ENCODE measurements around the gene VIT.

VIT gene

DNA sequence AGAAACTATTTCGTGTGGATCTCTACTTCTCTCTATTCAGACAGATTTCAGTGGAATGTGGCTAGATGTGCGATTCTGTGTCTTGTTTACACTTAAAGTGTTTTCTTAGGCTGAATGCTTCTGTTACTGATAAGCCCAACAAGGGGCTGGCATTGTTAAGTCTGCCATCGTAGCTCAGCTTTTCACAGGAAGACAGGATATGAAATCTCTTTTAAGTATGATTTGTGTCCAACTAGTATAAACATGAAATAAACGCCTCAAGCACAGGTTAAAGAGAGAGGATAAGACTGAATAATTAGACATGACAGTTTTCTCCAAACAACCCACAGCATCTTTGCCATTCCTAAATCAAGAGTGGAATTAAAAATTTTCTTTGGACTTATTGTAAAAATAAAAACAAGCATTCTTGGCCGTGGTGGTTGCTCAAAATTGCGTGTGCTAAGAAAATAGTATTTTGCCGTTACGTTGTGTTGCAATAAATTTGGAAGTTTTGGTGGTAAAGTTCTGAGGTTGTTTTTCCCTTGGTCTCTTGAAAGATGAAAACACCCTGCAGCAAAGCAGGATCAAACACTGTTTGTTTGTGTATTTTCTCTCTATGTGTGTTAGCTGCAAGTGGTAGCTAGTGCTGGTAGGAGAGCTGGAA is 1.0 kb downstream of the VIT start:
- Histone ChIP-seq H3K9ac (ENCODE audit: low read length) (no peak overlapping the region), H3K9me2 (replicated peaks; ENCODE audit: insufficient read depth, low read length) (no peaks in the 10 kb centered on the region), H2AFZ (ENCODE audit: low read depth, low read length, severe bottlenecking) (no peak overlapping the region), H3K79me2 (ENCODE audit: insufficient read depth, low read length) (no peaks in the 10 kb centered on the region), H3K4me3 (ENCODE audit: insufficient read depth, low read length, poor library complexity, severe bottlenecking) (no peak overlapping the region), H3K9me3 (ENCODE audit: insufficient read depth, low read length) (no peaks in the 10 kb centered on the region), H3K4me2 (ENCODE audit: low read depth, low read length, poor library complexity, severe bottlenecking) (no peak overlapping the region), H3K27ac (ENCODE audit: low read depth, low read length) (no peak overlapping the region), H3F3A (ENCODE audit: insufficient read depth) (no peaks in the 10 kb centered on the region), H3K36me3 (ENCODE audit: low read length) (no peaks in the 10 kb centered on the region), H4K20me1 (ENCODE audit: low read depth, low read length) (no peaks in the 10 kb centered on the region), H3K27me3 (ENCODE audit: low read length) (no peaks in the 10 kb centered on the region)
- TF ChIP-seq, protein P1, sequence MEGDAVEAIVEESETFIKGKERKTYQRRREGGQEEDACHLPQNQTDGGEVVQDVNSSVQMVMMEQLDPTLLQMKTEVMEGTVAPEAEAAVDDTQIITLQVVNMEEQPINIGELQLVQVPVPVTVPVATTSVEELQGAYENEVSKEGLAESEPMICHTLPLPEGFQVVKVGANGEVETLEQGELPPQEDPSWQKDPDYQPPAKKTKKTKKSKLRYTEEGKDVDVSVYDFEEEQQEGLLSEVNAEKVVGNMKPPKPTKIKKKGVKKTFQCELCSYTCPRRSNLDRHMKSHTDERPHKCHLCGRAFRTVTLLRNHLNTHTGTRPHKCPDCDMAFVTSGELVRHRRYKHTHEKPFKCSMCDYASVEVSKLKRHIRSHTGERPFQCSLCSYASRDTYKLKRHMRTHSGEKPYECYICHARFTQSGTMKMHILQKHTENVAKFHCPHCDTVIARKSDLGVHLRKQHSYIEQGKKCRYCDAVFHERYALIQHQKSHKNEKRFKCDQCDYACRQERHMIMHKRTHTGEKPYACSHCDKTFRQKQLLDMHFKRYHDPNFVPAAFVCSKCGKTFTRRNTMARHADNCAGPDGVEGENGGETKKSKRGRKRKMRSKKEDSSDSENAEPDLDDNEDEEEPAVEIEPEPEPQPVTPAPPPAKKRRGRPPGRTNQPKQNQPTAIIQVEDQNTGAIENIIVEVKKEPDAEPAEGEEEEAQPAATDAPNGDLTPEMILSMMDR (IDR thresholded peaks at IDR 0.05; ENCODE audit: insufficient read depth, low read length, poor library complexity, severe bottlenecking) = no peak
- TF ChIP-seq EZH2phosphoT487 (conservative IDR thresholded peaks at IDR 0.05; ENCODE audit: low read length) = no peak

DNA sequence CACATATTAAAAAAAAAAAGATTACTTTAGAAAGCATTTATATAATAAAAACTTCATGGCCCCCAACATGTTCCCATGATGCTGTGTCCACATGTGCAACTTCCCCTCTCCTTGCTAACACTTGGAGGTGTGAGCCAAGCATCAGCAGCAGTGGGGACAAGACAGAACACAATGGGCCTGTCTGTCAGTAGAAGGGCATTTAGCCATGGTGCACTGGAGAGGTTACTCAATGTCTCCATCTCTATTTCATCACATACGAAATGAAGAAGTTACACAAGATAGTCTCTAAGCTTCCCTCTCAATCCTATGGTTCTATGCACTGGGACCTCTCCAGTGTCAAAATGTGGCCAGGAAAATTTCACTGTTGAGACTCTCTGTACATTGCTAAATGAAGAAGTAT is 2.5 kb downstream of the VIT start:
- no peak overlapping the region for H3K27ac ChIP-seq (ENCODE audit: low read depth, low read length)
- no peaks in the 10 kb centered on the region for H3K9me3 ChIP-seq (ENCODE audit: insufficient read depth, low read length)
- no peaks in the 10 kb centered on the region for H4K20me1 ChIP-seq (ENCODE audit: low read depth, low read length)
- H3F3A ChIP-seq (ENCODE audit: insufficient read depth) = no peaks in the 10 kb centered on the region
- TF ChIP-seq EZH2phosphoT487 (conservative IDR thresholded peaks at IDR 0.05; ENCODE audit: low read length) = no peak
- TF ChIP-seq, protein P1 (IDR thresholded peaks at IDR 0.05; ENCODE audit: insufficient read depth, low read length, poor library complexity, severe bottlenecking) = no peak
- no peaks in the 10 kb centered on the region for H3K36me3 ChIP-seq (ENCODE audit: low read length)
- no peak overlapping the region for H3K9ac ChIP-seq (ENCODE audit: low read length)
- H2AFZ ChIP-seq (ENCODE audit: low read depth, low read length, severe bottlenecking) = no peak overlapping the region
- H3K79me2 ChIP-seq (ENCODE audit: insufficient read depth, low read length) = no peaks in the 10 kb centered on the region
- H3K4me2 ChIP-seq (ENCODE audit: low read depth, low read length, poor library complexity, severe bottlenecking) = no peak overlapping the region
- H3K9me2 ChIP-seq (replicated peaks; ENCODE audit: insufficient read depth, low read length) = no peaks in the 10 kb centered on the region
- no peak overlapping the region for H3K4me3 ChIP-seq (ENCODE audit: insufficient read depth, low read length, poor library complexity, severe bottlenecking)
- H3K27me3 ChIP-seq (ENCODE audit: low read length) = no peaks in the 10 kb centered on the region

DNA sequence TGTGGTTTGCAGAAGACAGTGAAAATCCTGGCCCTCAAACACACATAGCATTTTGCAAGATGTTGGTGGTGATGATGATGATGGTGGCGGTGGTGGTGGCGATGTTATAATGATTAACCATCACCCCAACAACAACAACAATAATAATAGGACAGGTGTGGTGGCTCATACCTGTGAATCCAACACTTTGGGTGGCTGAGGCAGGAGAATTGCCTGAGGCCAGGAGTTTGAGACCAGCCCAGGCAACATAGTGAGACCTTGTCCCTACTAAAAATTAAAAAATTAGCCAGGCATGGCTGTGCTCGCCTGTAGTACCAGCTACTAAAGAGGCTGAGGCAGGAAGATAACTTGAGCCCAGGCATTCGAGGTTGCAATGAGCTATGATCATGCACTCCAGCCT is 3.8 kb downstream of the VIT start:
- Histone ChIP-seq H3K9ac (ENCODE audit: low read length) (no peak overlapping the region), H3K79me2 (ENCODE audit: insufficient read depth, low read length) (no peaks in the 10 kb centered on the region), H3K27me3 (ENCODE audit: low read length) (no peaks in the 10 kb centered on the region), H3F3A (ENCODE audit: insufficient read depth) (no peaks in the 10 kb centered on the region), H3K27ac (ENCODE audit: low read depth, low read length) (no peak overlapping the region), H3K9me2 (replicated peaks; ENCODE audit: insufficient read depth, low read length) (no peaks in the 10 kb centered on the region), H4K20me1 (ENCODE audit: low read depth, low read length) (no peaks in the 10 kb centered on the region), H3K4me3 (ENCODE audit: insufficient read depth, low read length, poor library complexity, severe bottlenecking) (no peak overlapping the region), H3K9me3 (ENCODE audit: insufficient read depth, low read length) (no peaks in the 10 kb centered on the region), H2AFZ (ENCODE audit: low read depth, low read length, severe bottlenecking) (no peak overlapping the region), H3K4me2 (ENCODE audit: low read depth, low read length, poor library complexity, severe bottlenecking) (no peak overlapping the region), H3K36me3 (ENCODE audit: low read length) (no peaks in the 10 kb centered on the region)
- TF ChIP-seq, protein P1 (IDR thresholded peaks at IDR 0.05; ENCODE audit: insufficient read depth, low read length, poor library complexity, severe bottlenecking) = no peak
- no peak for TF ChIP-seq EZH2phosphoT487 (conservative IDR thresholded peaks at IDR 0.05; ENCODE audit: low read length)

All from SU-DHL-6 (cell line).